Ectodermal cell (in vitro differentiated cells): Measurements from ENCODE around the gene KCNQ1.

Experiments
- H3K27ac ChIP-seq: 2 replicates; pipeline ENCODE4 v1.7.0; 2013; ENCODE audit warnings: mild to moderate bottlenecking, low read depth, low read length; ENCODE audit not compliant: insufficient read depth, poor library complexity, severe bottlenecking
- H3K27me3 ChIP-seq: 2 replicates; pipeline ENCODE4 v1.7.0; 2013; ENCODE audit warnings: mild to moderate bottlenecking, low read length; ENCODE audit not compliant: insufficient read depth, control insufficient read depth, poor library complexity, severe bottlenecking
- H3K36me3 ChIP-seq: one replicate; pipeline ENCODE4 v1.7.0; 2013; ENCODE audit warnings: low read length; ENCODE audit not compliant: control insufficient read depth, insufficient read depth
- H3K4me1 ChIP-seq: one replicate; pipeline ENCODE4 v1.7.0; 2013; ENCODE audit warnings: low read length; ENCODE audit not compliant: control insufficient read depth, insufficient read depth
- H3K4me3 ChIP-seq: 2 replicates; pipeline ENCODE4 v1.7.0; 2013; ENCODE audit warnings: low read depth, low read length, control low read depth; ENCODE audit not compliant: insufficient read depth
- H3K9me3 ChIP-seq: 2 replicates; pipeline ENCODE4 v1.7.0; 2013; ENCODE audit warnings: mild to moderate bottlenecking, low read length, moderate library complexity; ENCODE audit not compliant: control insufficient read depth
- WGBS, 2 experiments: methylation state at CpG; one replicate each; pipeline ENCODE4 v1.1.7; 2013; ENCODE audit warnings: missing lambda C conversion rate in 2 of 2; 5-methylcytosine and 5-hydroxymethylcytosine counted together

Gene KCNQ1

GRCh38 chr11:2468363-2469235, 23.8 kb downstream of the KCNQ1 start:
- H3K9me3 ChIP-seq, result no peaks in the 10 kb centered on the region
- no peak overlapping the region for H3K27ac ChIP-seq
- no peaks in the 10 kb centered on the region for H3K36me3 ChIP-seq
- no peaks in the 10 kb centered on the region for H3K4me1 ChIP-seq
- H3K4me3 ChIP-seq, result no peak overlapping the region
- 89 to 90% methylated on average over 21 of the region's 21 CpGs for WGBS, 2 experiments
- H3K27me3 ChIP-seq, result peaks cover 17% of the 10 kb centered on the region

GRCh38 chr11:2470495-2470894, 25.7 kb downstream of the KCNQ1 start:
- Histone ChIP-seq H3K4me1 (no peaks in the 10 kb centered on the region), H3K4me3 (no peak overlapping the region), H3K27ac (no peak overlapping the region), H3K9me3 (no peaks in the 10 kb centered on the region), H3K27me3 (peaks cover 19% of the 10 kb centered on the region), H3K36me3 (no peaks in the 10 kb centered on the region)
- 87 to 95% methylated on average over 7 of the region's 7 CpGs for WGBS, 2 experiments

GRCh38 chr11:2471048-2471803, 26.4 kb downstream of the KCNQ1 start:
- Histone ChIP-seq H3K27me3 (peaks cover 19% of the 10 kb centered on the region), H3K4me3 (no peak overlapping the region), H3K4me1 (no peaks in the 10 kb centered on the region), H3K27ac (no peak overlapping the region), H3K36me3 (no peaks in the 10 kb centered on the region), H3K9me3 (no peaks in the 10 kb centered on the region)
- WGBS, 2 experiments, result 87% methylated on average over 17 of the region's 17 CpGs

GRCh38 chr11:2471804-2472096, 26.9 kb downstream of the KCNQ1 start:
- WGBS, 2 experiments, result 92 to 93% methylated on average over 6 of the region's 6 CpGs
- Histone ChIP-seq H3K27ac (no peak overlapping the region), H3K9me3 (no peaks in the 10 kb centered on the region), H3K36me3 (no peaks in the 10 kb centered on the region), H3K4me3 (no peak overlapping the region), H3K4me1 (no peaks in the 10 kb centered on the region), H3K27me3 (peaks cover 19% of the 10 kb centered on the region)

GRCh38 chr11:2472428-2473186, 27.8 kb downstream of the KCNQ1 start:
- Histone ChIP-seq H3K27me3 (peaks cover 20% of the 10 kb centered on the region), H3K4me3 (no peak overlapping the region), H3K36me3 (no peaks in the 10 kb centered on the region), H3K27ac (no peak overlapping the region), H3K4me1 (no peaks in the 10 kb centered on the region), H3K9me3 (no peaks in the 10 kb centered on the region)
- WGBS, 2 experiments, result 75 to 79% methylated on average over 8 of the region's 8 CpGs

- H3K27me3 ChIP-seq, result peaks cover 24% of the 10 kb centered on the region
- H3K9me3 ChIP-seq, result no peaks in the 10 kb centered on the region
- 92 to 93% methylated on average over 27 of the region's 27 CpGs for WGBS, 2 experiments
- H3K4me1 ChIP-seq, result no peaks in the 10 kb centered on the region
- no peaks in the 10 kb centered on the region for H3K36me3 ChIP-seq
- H3K4me3 ChIP-seq, result no peak overlapping the region
- no peak overlapping the region for H3K27ac ChIP-seq
Observed at GRCh38 chr11:2473361-2474058, 28.7 kb downstream of the KCNQ1 start.

- peaks cover 24% of the 10 kb centered on the region for H3K27me3 ChIP-seq
Observed at GRCh38 chr11:2474059-2474901, 29.5 kb downstream of the KCNQ1 start.

GRCh38 chr11:2475136-2475918, 30.5 kb downstream of the KCNQ1 start:
- Histone ChIP-seq H3K4me1 (no peaks in the 10 kb centered on the region), H3K27me3 (peaks cover 18% of the 10 kb centered on the region), H3K27ac (no peak overlapping the region), H3K36me3 (no peaks in the 10 kb centered on the region), H3K9me3 (peaks cover 2% of the 10 kb centered on the region), H3K4me3 (no peak overlapping the region)
- WGBS, 2 experiments, result 81 to 84% methylated on average over 16 to 17 of the region's 17 CpGs

More at GRCh38 chr11:2474059-2474901, 29.5 kb downstream of the KCNQ1 start:
- Histone ChIP-seq H3K27ac (no peak overlapping the region), H3K36me3 (no peaks in the 10 kb centered on the region), H3K4me3 (no peak overlapping the region), H3K9me3 (peaks cover under 1% of the 10 kb centered on the region), H3K4me1 (no peaks in the 10 kb centered on the region)
- WGBS, 2 experiments, result 90 to 91% methylated on average over 19 of the region's 19 CpGs

- Histone ChIP-seq H3K4me3 (no peak overlapping the region), H3K36me3 (no peaks in the 10 kb centered on the region), H3K27ac (no peak overlapping the region), H3K27me3 (peaks cover 12% of the 10 kb centered on the region), H3K4me1 (no peaks in the 10 kb centered on the region), H3K9me3 (peaks cover 2% of the 10 kb centered on the region)
- WGBS, 2 experiments, result 85 to 92% methylated on average over 3 of the region's 3 CpGs
Observed at GRCh38 chr11:2477254-2477653, 32.4 kb downstream of the KCNQ1 start.
